Brain microvascular endothelial cell (primary cell): Measurements from ENCODE around the gene MTAP.

Source experiments
- DNase-seq: peaks from one replicate; pipeline ENCODE4 v3.0.0-alpha.2; 2020
- H3K27ac ChIP-seq: fragments of 250-450 bp; sonication (Bioruptor Pico); 2 replicates; pipeline ENCODE4 v1.5.1; 2020; ENCODE audit warnings: mild to moderate bottlenecking, moderate library complexity
- H3K27me3 ChIP-seq: fragments of 250-450 bp; sonication (Bioruptor Pico); replicated peaks from 2 replicates; pipeline ENCODE4 v1.5.1; 2020; ENCODE audit warnings: mild to moderate bottlenecking
- H3K36me3 ChIP-seq: fragments of 250-450 bp; sonication (Bioruptor Pico); replicated peaks from 2 replicates; pipeline ENCODE4 v1.5.1; 2020; ENCODE audit warnings: mild to moderate bottlenecking
- H3K4me3 ChIP-seq: 2 replicates; pipeline ENCODE4 v1.5.1; 2011; ENCODE audit warnings: low read depth, mild to moderate bottlenecking, control low read depth, low read length, moderate library complexity
- CTCF ChIP-seq: IDR thresholded peaks from 2 replicates; pipeline ENCODE4 v1.5.1; 2011; ENCODE audit warnings: low read depth, mild to moderate bottlenecking, moderate library complexity, low read length, control low read depth, inconsistent platforms; ENCODE audit errors: missing control alignments
- in situ Hi-C: cut with HindIII; loops from 2 replicates; pipeline ENCODE4 v1.10.0; 2017; ENCODE audit warnings: low sequenced_read_pairs, low pct_ligation_motif_present

The MTAP gene

GRCh38 chr9:21919377-21920362 is 117.2 kb downstream of the MTAP start:
- H3K4me3 ChIP-seq, result no peak overlapping the region
- in situ Hi-C loops, result no loop called here

GRCh38 chr9:21923694-21924093 is 121.3 kb downstream of the MTAP start:
- in situ Hi-C loops, result no loop called here
- Histone ChIP-seq H3K4me3 (no peak overlapping the region), H3K27ac (no peak overlapping the region), H3K36me3 (no peaks in the 10 kb centered on the region), H3K27me3 (no peaks in the 10 kb centered on the region)
- no peak for TF ChIP-seq CTCF
- no peak for DNase-seq

More at GRCh38 chr9:21919377-21920362, 117.2 kb downstream of the MTAP start:
- Histone ChIP-seq H3K36me3 (no peaks in the 10 kb centered on the region), H3K27me3 (no peaks in the 10 kb centered on the region), H3K27ac (no peak overlapping the region)
- TF ChIP-seq CTCF, result no peak
- peak; percentile 57 for DNase-seq

GRCh38 chr9:21927752-21928151 is 125.3 kb downstream of the MTAP start:
- no peak for DNase-seq
- in situ Hi-C loops, result no loop called here
- Histone ChIP-seq H3K27me3 (no peaks in the 10 kb centered on the region), H3K27ac (no peak overlapping the region), H3K36me3 (no peaks in the 10 kb centered on the region), H3K4me3 (no peak overlapping the region)
- TF ChIP-seq CTCF, result no peak

- in situ Hi-C loops, result no loop called here
- H3K27ac ChIP-seq, result no peak overlapping the region
- no peaks in the 10 kb centered on the region for H3K36me3 ChIP-seq
- DNase-seq, result no peak
- no peak overlapping the region for H3K4me3 ChIP-seq
- no peaks in the 10 kb centered on the region for H3K27me3 ChIP-seq
- no peak for TF ChIP-seq CTCF
Observed at GRCh38 chr9:21931428-21931827, 129.0 kb downstream of the MTAP start.

- no peak overlapping the region for H3K4me3 ChIP-seq
- in situ Hi-C loops, result no loop called here
Observed at GRCh38 chr9:21933281-21933680, 130.8 kb downstream of the MTAP start.

More at GRCh38 chr9:21933281-21933680, 130.8 kb downstream of the MTAP start:
- H3K36me3 ChIP-seq, result no peaks in the 10 kb centered on the region
- no peak for DNase-seq
- no peak for TF ChIP-seq CTCF
- H3K27ac ChIP-seq, result no peak overlapping the region
- H3K27me3 ChIP-seq, result no peaks in the 10 kb centered on the region
